ENCODE measurements around the gene MNAT1.

The MNAT1 gene

GRCh38 chr14:60951776-60952435 lies 217.3 kb downstream of the MNAT1 start:
- DNase-seq (ENCODE audit: insufficient read length) (no peak), FAIRE-seq (no peak)
- TF ChIP-seq TAF1 (IDR thresholded peaks at IDR 0.05; ENCODE audit: borderline replicate concordance, low read depth, low read length) = no peak
- no peak for TF ChIP-seq POLR2AphosphoS5 (IDR thresholded peaks at IDR 0.05; ENCODE audit: low read depth, low read length)
- no peak for TF ChIP-seq POLR2A (IDR thresholded peaks at IDR 0.05; ENCODE audit: low read depth, low read length)

GRCh38 chr14:60956202-60956601 lies 221.6 kb downstream of the MNAT1 start:
- DNase-seq (ENCODE audit: insufficient read length) = no peak
- FAIRE-seq = no peak
- no peak for TF ChIP-seq TAF1 (IDR thresholded peaks at IDR 0.05; ENCODE audit: borderline replicate concordance, low read depth, low read length)

GRCh38 chr14:60956632-60957031 lies 222.1 kb downstream of the MNAT1 start:
- TF ChIP-seq POLR2A (IDR thresholded peaks at IDR 0.05; ENCODE audit: low read depth, low read length) (no peak), POLR2AphosphoS5 (IDR thresholded peaks at IDR 0.05; ENCODE audit: low read depth, low read length) (no peak), TAF1 (IDR thresholded peaks at IDR 0.05; ENCODE audit: borderline replicate concordance, low read depth, low read length) (no peak)
- no peak for FAIRE-seq
- no peak for DNase-seq (ENCODE audit: insufficient read length)

GRCh38 chr14:60958146-60958545 lies 223.6 kb downstream of the MNAT1 start:
- FAIRE-seq = no peak
- TF ChIP-seq TAF1 (IDR thresholded peaks at IDR 0.05; ENCODE audit: borderline replicate concordance, low read depth, low read length) (no peak), POLR2A (IDR thresholded peaks at IDR 0.05; ENCODE audit: low read depth, low read length) (no peak)
- no peak for DNase-seq (ENCODE audit: insufficient read length)

- no peak for FAIRE-seq
- DNase-seq (ENCODE audit: insufficient read length) = no peak
- TF ChIP-seq TAF1 (IDR thresholded peaks at IDR 0.05; ENCODE audit: borderline replicate concordance, low read depth, low read length) = no peak
- TF ChIP-seq POLR2AphosphoS5 (IDR thresholded peaks at IDR 0.05; ENCODE audit: low read depth, low read length) = no peak
- no peak for TF ChIP-seq POLR2A (IDR thresholded peaks at IDR 0.05; ENCODE audit: low read depth, low read length)
Observed at GRCh38 chr14:60963761-60964160, 229.2 kb downstream of the MNAT1 start.

GRCh38 chr14:60964904-60965303 lies 230.3 kb downstream of the MNAT1 start:
- no peak for DNase-seq (ENCODE audit: insufficient read length)
- TF ChIP-seq TAF1 (IDR thresholded peaks at IDR 0.05; ENCODE audit: borderline replicate concordance, low read depth, low read length) (no peak), POLR2AphosphoS5 (IDR thresholded peaks at IDR 0.05; ENCODE audit: low read depth, low read length) (no peak), POLR2A (IDR thresholded peaks at IDR 0.05; ENCODE audit: low read depth, low read length) (no peak)
- no peak for FAIRE-seq

GRCh38 chr14:60965402-60965801 lies 230.8 kb downstream of the MNAT1 start:
- FAIRE-seq = no peak
- TF ChIP-seq POLR2AphosphoS5 (IDR thresholded peaks at IDR 0.05; ENCODE audit: low read depth, low read length) = no peak
- TF ChIP-seq TAF1 (IDR thresholded peaks at IDR 0.05; ENCODE audit: borderline replicate concordance, low read depth, low read length) = no peak

GRCh38 chr14:60968099-60968498 lies 233.5 kb downstream of the MNAT1 start:
- DNase-seq (ENCODE audit: insufficient read length) = no peak
- no peak for FAIRE-seq
- no peak for TF ChIP-seq POLR2AphosphoS5 (IDR thresholded peaks at IDR 0.05; ENCODE audit: low read depth, low read length)
- TF ChIP-seq TAF1 (IDR thresholded peaks at IDR 0.05; ENCODE audit: borderline replicate concordance, low read depth, low read length) = no peak
- TF ChIP-seq POLR2A (IDR thresholded peaks at IDR 0.05; ENCODE audit: low read depth, low read length) = no peak

More at GRCh38 chr14:60965402-60965801, 230.8 kb downstream of the MNAT1 start:
- no peak for DNase-seq (ENCODE audit: insufficient read length)

GRCh38 chr14:60968671-60969070 lies 234.1 kb downstream of the MNAT1 start:
- no peak for DNase-seq (ENCODE audit: insufficient read length)
- FAIRE-seq = no peak
- TF ChIP-seq TAF1 (IDR thresholded peaks at IDR 0.05; ENCODE audit: borderline replicate concordance, low read depth, low read length) (no peak), POLR2AphosphoS5 (IDR thresholded peaks at IDR 0.05; ENCODE audit: low read depth, low read length) (no peak), POLR2A (IDR thresholded peaks at IDR 0.05; ENCODE audit: low read depth, low read length) (no peak)

GRCh38 chr14:60970146-60970545 lies 235.6 kb downstream of the MNAT1 start:
- FAIRE-seq = no peak
- TF ChIP-seq TAF1 (IDR thresholded peaks at IDR 0.05; ENCODE audit: borderline replicate concordance, low read depth, low read length) (no peak), POLR2A (IDR thresholded peaks at IDR 0.05; ENCODE audit: low read depth, low read length) (no peak), POLR2AphosphoS5 (IDR thresholded peaks at IDR 0.05; ENCODE audit: low read depth, low read length) (no peak)

GRCh38 chr14:60971271-60971670 lies 236.7 kb downstream of the MNAT1 start:
- TF ChIP-seq TAF1 (IDR thresholded peaks at IDR 0.05; ENCODE audit: borderline replicate concordance, low read depth, low read length) (no peak), POLR2AphosphoS5 (IDR thresholded peaks at IDR 0.05; ENCODE audit: low read depth, low read length) (no peak), POLR2A (IDR thresholded peaks at IDR 0.05; ENCODE audit: low read depth, low read length) (no peak)
- FAIRE-seq (no peak), DNase-seq (ENCODE audit: insufficient read length) (no peak)

More at GRCh38 chr14:60970146-60970545, 235.6 kb downstream of the MNAT1 start:
- no peak for DNase-seq (ENCODE audit: insufficient read length)

- no peak for FAIRE-seq
- TF ChIP-seq POLR2A (IDR thresholded peaks at IDR 0.05; ENCODE audit: low read depth, low read length) (no peak), POLR2AphosphoS5 (IDR thresholded peaks at IDR 0.05; ENCODE audit: low read depth, low read length) (no peak), TAF1 (IDR thresholded peaks at IDR 0.05; ENCODE audit: borderline replicate concordance, low read depth, low read length) (no peak)
Observed at GRCh38 chr14:60972295-60972694, 237.7 kb downstream of the MNAT1 start.

More at GRCh38 chr14:60972295-60972694, 237.7 kb downstream of the MNAT1 start:
- DNase-seq (ENCODE audit: insufficient read length) = no peak
